NK-92 (cell line): ENCODE data around the gene STK40.

ENCODE experiments used
- DNase-seq: peaks from one replicate; lab custom pipeline; 2025; ENCODE audit not compliant: unreplicated experiment; lab: John Stamatoyannopoulos, UW

The STK40 gene

DNA sequence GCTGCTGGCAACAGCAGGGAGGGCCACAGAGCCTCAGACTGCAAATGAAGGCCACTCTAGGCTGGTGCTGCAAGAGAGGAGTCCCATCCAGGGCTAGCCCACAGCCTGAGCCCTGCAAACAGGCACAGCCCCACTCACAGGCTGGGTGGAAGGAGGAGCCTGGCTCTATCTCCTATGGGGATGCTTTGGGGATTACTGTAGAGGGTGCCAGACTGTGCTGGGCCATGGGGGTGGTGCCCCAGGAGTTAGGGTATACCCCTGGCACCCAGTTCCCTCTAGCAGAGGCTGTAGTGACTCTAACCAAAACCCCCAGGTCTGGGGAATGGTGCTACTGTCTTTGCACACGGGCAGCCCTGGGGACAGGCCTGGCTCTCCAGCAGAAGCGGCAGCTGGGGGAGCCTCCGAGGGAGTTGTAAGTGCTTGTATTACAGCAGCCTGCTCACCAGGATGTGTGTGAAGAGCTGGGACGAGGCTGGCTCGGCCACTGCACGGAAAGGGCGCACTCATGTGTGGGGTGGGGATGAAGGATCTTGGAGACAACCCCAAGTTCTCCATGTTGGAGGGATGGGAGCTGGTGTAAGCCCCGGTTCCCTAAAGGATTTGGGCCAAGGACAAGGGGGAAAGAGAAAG, 38.9 kb downstream of the STK40 start:
- no peak for DNase-seq

DNA sequence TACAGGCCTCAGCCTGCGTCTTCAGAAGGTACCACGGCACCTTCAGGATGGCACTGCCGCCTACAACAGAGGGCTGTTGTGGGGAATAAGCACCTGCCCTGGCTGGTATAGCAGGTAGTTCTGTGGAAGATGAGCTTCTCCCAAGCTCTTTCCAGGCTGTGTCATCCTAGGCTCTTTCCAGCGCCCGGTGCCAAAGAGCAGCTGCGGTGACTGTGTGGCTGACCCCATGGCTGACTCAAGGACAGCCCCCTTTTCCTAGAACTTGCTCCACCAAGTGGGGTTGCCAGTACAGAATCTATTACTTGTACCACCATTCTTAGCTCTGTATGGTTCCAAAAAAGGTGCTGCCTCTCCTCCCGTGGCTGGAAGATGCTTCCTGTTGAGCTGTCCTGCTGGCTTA, 40.4 kb downstream of the STK40 start:
- DNase-seq = no peak

DNA sequence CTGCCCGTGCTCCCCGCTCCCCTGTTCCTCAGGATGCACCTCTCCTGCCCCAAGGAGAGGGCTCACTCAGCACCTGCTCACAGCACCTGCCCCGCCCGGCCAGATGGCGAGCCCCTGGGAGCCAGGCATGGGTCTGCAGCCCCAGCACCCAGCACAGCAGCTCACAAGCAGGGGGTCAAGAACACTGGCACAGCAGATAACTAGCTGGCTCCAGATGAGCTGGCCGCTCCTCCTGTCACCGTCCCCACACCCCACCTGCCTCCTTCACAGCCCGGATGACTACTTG, 41.4 kb downstream of the STK40 start:
- DNase-seq = no peak

DNA sequence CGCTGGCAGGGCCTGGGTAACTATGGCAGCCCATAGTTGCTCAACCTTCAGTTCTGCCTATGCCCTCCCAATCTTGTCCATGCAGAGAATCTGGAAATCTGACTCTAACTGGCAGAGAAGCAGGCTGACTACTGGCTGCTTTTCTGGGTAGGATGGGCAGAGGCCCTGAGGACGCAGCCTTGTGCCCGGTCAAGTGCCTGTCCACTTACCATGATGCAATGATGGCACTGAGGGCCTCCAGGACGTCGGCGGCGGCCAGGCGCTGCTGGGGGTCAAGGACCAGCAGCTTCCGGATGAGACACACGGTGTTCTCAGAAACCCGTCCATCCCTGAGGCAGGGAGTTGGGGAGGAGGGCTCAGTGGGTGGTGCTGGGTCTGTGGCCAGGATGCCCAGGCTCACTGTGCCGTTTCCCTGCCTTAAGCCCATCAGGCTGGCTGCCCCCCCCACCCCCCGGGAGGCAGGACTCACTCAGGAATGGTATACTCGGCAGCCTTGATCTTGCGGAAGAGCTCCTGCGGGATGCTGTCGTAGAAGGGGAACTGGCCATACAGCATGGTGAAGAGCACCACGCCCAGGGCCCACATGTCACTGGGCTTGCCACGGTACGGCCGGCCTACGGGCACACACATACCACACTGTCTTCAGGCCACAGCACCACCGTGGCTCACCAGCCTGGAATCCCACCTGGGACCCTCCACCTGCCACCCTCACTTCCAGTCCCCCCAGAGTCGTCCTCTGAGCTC, 41.9 kb downstream of the STK40 start:
- no peak for DNase-seq

DNA sequence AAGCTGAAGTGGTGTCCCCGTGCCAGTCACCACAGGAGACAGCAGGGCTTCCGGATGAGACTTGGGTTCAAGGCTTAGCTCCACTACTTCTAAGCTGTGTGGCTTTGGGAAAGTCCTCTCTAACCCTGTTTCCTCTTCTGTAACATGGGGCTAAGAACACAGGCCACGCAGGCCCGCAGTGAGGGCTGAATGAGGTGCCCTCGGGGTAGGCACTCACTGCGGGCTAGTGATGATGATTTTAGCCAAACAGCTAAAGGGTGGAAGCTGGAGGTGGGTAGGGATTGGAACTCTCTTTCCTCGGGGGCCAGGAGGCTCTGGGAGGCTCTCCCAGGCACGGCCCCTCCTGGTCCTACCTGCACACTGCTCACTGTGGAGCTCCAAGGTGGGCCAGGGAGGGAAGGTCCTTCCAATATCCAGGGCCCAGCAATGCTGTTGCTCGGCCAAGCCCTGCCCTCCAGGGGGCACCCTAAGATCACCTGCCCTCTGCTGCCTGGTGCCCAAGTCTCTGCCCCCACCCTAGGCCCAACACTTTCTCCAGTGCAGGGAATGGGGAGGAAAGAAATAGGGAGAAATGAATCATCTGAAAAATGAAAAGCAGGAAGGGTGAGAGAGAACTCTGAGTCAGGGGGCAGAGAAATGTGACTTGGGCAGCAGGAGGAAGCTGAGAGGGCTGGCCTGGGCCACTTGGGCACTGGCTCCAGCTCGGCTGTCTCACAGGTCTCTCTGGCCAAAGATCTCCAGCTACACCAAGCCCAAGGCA, 43.1 kb downstream of the STK40 start:
- DNase-seq = no peak

DNA sequence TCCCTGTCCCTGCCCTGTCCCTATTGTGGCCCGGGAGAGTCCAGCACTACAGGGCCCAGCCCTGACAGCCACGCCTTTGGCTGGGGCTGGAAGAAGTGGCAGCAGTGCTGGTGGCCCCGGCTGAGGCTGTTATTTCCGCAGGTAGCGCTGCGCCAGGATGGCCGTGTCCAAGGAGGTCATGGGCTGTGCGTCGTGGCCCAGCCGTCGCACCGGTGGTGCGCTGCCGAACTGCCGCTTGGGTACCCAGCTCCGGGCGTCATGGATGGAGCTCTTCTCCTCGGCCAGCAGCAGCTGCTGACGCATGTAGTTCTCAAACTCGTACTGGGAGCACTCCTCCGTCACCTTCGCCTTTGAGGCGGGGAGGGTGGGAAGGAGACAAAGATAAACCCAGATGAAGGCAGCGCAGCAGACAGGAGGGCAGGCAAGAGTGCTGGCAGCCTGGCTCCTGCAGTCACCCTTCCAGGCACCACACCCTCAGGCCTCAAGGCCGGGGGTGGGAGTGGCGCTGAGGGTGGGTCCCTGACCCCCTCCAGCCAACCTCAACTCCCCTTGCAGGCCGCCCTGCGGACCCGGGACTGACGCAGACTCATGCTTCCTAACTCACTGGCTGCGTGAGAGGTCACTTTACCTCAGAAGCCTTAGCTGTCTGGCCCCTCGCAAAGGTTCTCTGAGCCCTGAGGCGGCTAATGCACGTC, 44.0 kb downstream of the STK40 start:
- no peak for DNase-seq

DNA sequence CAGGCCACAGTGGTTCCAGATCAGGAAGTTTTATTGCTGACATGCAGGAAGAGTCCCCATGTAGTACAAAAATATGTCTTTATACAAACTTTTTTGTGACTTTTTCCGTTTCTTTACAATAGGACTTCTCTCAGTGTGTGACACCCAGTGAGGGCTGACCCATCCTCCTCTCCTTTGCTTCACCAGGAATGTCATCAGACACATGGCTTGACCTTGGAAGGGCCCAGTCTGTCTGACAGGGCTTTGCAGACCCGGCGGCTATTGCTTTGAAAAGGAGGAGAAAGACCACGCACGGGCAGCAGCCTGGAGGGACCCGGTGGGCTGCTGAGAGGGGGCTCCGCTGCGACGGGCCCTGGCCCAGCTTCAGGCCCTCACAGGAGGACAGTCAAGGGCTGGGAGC, 46.1 kb downstream of the STK40 start:
- DNase-seq = no peak

DNA sequence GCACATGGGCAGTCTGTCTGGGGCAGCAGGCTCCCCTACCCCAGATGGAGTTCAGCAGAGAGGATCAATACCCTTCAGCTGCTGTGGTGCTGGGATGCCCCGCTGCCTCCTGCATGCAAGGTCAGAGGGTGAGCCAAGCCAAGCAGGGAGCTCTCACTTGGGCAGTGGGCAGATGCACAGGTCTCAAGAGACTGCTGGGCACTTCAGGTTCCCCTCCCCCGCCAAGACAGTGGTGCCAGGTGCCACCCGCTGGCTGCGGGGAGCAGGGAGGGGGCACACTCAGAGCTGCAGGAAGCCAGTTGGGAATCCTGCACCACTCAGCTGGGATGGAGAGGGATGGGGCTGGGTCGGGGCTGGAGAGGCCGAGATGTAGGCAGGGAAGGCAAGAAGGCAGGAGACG, 46.5 kb downstream of the STK40 start:
- DNase-seq = no peak

DNA sequence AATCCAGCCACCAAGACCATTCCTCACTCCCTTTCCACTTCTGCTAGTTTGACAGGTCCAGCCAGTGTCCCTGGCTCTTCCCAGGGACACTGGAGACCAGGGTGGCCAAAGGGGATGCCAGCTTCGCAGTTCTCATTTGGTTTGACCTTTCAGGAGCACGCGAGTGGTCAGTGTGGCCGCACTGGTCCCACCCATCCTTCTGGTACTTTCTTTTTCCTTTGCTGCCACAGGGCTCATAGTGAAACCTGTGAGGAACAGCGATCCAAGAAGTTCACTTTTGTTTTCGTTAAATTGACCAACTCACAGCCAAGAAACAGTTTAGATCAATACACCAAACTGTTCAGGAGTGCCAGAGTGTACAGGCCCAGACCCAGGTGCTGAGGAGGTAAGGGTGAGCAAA, 47.9 kb downstream of the STK40 start:
- DNase-seq = no peak

DNA sequence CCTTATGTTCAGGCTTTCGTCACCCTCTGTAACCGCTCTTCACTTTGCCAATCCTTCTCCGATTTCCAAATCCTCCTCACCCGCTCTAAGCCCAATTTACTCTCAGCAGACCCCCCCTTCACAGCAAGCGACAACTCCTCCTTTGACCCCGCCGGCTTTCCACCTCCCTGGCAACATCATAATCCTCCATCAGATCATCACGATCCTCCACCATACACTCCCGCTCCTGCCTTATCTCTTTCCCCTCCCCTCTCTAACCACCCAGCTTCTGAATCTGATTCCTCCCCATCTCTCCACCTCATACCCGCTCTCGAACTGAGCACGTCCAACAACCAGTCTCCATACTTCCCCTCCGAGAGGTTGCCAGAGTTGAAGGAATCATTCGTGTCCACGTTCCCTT, 54.8 kb downstream of the STK40 start:
- no peak for DNase-seq

DNA sequence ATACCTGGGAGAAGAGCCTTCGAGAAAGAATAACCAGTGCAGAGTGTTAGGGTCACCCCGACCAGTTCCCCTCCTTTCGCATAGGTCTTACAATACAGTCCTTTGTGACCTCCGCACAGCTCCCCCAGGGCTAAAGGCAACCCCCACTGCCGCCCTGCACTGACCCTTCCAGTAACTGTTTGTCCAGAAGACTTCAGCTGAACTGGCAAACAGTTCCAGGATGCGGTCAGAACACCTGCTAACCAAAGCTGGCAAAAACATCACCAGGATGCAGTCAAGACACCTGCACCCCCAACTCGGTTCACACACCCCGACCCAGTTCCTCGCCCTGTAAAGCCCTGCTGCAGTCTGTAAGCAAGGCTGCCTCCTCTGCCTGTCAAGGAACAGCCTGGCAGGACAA, 55.9 kb downstream of the STK40 start:
- DNase-seq = no peak

DNA sequence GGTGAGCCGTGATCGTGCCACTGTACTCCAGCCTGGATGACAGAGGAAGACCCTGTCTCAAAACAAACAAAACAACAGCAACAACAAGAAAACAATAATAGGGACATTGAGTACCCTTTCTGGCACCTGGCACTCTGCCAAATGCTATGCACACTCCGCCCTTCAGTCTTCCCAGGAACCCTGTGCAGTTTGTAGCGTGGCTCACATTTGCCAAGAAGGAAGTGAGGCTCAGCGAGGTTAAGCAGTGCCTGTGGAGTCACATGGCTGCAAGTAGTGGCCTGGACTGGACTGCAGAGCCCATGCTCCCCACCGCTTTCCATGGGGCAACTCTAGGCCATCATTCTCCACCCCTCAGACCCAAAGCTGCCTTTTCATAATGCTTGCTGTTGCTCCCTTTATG, 57.0 kb downstream of the STK40 start:
- DNase-seq = no peak

DNA sequence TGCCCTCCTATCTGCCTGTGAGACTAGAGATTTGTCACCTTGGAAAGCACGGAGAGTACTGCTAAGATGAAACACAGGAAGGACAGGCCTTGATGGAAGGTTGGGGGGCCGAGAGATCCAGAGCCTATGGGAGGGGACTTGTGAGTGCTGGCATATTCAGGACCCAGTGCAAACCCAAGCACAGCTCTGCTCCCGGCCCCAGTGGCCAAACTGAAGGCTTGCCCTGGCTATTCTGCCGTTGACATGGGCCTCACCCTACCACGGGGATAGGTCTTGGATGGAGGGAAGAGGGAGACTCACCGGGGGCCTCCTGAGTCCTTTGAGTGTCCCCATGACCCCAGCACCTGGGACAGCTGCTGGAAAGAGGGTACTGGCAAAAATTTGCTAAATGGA, 57.6 kb downstream of the STK40 start:
- no peak for DNase-seq

DNA sequence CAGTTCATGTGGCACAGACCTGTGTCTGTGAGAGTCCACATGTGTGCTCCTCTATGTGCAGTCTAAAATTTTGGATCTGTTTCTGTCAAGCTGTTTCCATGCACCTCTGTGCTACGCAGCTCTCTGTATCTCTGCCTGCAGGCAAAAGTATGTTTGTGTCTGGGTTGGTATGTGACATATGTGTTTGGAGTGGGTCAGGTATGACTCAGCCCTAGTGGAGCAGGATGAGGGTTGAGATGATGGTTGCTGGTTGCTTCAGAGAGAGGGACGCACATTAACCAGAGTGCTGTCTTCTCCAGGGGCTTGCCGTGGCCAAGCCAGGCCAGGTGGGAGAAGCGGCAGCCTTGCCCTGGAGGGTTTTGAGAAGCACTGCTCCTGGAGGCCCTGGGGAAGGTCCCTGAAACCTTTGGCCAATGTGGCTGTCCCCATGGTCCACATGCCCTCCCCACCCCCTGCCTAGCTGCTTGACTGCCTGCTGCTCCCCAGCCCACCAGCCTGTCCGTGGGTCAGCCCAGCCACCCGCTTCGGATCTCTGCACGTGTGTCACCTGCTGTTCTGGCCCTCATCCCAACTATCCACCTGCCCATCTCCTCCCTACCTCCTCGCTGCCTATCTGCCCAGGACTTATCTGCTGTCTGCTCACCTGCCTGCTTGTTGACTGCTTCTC, 58.2 kb downstream of the STK40 start:
- no peak for DNase-seq

DNA sequence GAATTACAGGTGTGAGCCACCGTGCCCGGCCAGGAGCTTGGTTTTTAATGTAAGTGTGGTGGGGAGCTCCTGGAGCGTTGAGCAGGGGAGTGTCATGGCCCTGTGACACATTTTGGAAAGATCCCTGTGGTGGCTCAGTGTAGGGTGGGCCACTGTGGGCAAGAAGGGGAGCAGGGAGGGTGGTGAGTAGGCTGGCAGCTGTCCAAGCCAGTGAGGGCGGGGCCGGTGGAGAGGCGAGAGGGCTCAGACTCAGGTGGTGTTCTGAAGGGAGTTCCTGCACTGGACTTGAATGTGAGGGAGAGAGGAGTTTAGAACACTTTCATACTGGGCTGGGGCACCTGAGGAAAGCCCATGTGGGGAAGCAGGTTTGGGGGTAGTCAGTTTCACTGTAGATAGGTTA, 59.2 kb downstream of the STK40 start:
- no peak for DNase-seq

DNA sequence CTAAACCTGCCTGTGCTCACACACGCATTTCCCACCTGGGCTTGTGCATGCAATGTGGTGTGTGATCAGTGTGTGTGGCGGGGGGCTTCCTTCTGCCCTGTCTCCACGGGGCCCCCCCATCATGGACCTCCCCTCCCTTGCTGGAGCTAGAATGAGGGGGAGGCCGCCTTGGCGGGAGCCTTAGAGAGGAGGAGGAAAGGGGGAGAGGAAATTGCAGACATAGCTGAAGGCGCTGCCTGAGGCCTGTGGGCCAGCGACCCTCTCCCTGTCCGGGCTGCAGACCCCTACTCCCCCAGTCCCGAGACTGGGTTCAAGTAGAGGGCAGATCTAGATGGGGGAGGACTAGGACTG, 61.4 kb downstream of the STK40 start:
- no peak for DNase-seq

DNA sequence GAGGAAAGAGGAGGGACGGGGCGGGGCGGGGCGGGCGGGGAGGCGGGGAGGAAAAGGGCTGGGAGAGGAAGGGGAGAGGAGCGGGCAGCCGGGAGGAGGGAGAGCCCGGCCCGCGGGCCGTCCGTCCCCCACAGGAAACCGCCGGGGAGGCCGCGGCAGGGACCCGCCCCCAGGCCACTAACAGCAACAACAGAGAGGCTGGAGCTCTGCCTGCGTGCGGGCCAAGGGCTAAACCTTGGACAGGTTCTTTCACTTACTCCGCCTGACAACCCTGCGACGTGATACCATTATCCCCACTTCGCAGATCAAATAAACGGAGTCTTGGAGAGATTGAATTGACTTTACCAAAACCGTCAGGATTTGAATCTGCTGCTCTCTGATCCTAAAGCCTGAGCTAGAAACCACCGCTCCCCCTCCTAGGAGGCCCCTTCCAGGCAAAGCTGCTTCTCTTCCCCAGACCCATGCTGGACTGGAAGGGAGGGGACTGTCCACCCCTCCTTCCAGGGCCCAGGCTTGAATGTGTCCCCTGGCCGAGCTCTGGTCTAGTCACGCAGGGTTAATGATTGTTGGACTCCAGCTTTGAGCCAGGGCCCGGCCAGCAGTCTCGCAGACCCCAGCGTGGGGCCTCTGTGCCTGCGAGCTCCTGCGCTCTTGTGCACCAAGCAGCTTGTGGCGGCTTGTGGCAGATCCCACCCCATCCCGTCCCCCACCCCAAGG, 61.9 kb downstream of the STK40 start, which contains the start of gene EVA1B:
TSS of gene EVA1B (minus strand) at position 10 of the 717 bp plus-strand sequence. CDS start 608 bp downstream, outside the sequence.
- DNase-seq = no peak

DNA sequence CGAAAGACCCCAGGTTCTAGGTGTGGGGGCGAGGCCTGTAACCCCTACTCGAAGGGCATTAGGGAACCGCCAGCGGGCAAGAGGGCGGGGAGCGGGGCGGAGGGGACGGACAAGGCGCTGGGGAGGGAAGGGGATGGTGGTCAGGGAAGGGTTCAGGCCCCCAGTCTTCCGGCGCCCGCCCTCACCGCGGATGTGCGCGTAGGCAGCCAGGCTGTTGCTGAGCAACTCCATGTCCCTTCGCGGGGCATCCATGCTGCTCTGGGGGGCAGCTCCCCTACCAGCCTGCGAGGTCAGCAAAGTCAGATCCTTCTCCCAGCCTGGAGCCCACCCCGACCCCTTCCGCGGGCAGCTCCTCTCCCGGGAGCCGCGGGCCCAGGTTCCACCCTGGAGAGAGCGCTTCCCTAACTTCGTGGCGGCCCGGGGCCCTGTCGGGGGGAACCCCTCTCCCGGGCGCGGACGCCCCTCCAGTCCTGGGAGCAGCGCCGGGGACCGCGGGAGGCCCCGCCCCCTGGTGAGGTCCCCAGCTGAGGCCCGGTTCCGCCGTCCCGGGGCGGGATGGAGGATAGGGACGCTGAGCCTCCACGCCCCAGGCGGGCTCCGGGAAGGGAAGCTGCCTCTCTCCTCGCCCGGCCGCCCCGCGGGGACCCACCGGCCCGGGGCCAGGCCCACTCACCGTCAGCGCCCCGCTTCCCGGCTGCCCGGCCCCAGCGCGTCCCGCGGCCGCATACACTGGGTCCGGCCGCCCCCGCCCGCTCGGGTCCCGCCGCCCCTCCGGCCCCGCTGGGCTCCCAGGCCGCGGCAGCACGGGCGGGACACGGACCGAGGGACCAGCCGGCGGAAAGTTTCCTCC, 62.7 kb downstream of the STK40 start:
- no peak for DNase-seq

DNA sequence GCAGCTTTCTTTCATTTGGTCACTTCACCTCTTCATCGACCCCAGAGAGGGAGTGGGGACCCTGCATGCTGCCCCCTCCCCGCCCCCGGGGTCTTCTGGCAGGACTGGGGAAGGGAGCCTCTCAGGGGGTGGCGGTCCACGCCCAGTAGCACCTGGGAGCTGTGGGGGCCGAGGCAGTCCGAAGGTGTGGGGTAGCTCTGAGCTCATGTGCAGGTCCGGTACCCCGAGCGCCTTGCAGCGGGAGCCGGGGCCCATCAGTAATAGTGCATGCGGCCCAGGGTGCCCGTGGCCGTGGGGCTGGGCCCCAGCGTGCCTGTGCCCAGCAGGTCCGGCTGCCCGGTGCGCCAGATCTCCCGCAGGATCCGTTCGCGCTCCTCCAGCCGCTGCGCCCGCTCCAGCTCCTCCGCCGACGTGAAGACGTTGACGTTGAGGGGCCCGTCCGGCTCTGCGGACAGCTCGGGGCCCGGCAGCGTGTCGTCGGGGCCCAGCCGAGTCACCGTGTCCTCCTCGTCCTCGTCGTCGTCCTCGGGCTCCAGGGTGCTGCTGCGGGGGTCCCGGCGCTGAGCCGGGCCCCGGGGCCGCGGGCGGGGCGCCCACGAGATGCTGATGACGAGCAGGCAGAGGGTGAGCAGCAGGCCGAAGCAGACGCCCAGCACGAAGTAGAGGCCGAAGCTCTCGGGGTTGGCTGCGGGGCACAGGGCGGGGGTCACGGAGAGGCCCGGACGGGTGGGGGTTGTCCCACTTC, 63.5 kb downstream of the STK40 start:
- DNase-seq = no peak
